Hepatocyte (in vitro differentiated cells): ENCODE data around the gene WNT1. TPM values are rescaled to one million over a fixed set of nuclear protein-coding genes. Genes with fewer than 3 reads are reported as not detected.

ENCODE experiments used
- DNase-seq: peaks from one replicate; pipeline ENCODE4 v3.0.0-alpha.2; 2016; ENCODE audit warnings: low spot score
- H2AFZ ChIP-seq: fragments of 200-600 bp; sonication (generic); 2 replicates; pipeline ENCODE4 v1.6.0; 2016; ENCODE audit warnings: antibody characterized with exemption, mild to moderate bottlenecking
- H3K27ac ChIP-seq: fragments of 200-600 bp; sonication (generic); 2 replicates; pipeline ENCODE4 v1.5.1; 2016; ENCODE audit warnings: mild to moderate bottlenecking
- H3K27me3 ChIP-seq: fragments of 200-600 bp; sonication (generic); 2 replicates; pipeline ENCODE4 v1.6.1; 2016
- H3K36me3 ChIP-seq: fragments of 200-600 bp; sonication (generic); replicated peaks from 2 replicates; pipeline ENCODE4 v1.5.1; 2016; ENCODE audit warnings: low read depth; ENCODE audit not compliant: insufficient read depth
- H3K4me1 ChIP-seq: fragments of 200-600 bp; sonication (generic); 2 replicates; pipeline ENCODE4 v1.5.1; 2016; ENCODE audit warnings: mild to moderate bottlenecking, moderate library complexity; ENCODE audit not compliant: insufficient read depth
- H3K4me2 ChIP-seq: fragments of 200-600 bp; sonication (generic); 2 replicates; pipeline ENCODE4 v1.6.0; 2016
- H3K4me3 ChIP-seq: fragments of 200-600 bp; sonication (generic); 2 replicates; pipeline ENCODE4 v1.5.1; 2016; ENCODE audit warnings: mild to moderate bottlenecking
- H3K79me2 ChIP-seq: fragments of 200-600 bp; sonication (generic); 2 replicates; pipeline ENCODE4 v1.6.0; 2017; ENCODE audit warnings: mild to moderate bottlenecking
- H3K9me2 ChIP-seq: fragments of 200-600 bp; sonication (generic); replicated peaks from 2 replicates; pipeline ENCODE4 v1.6.0; 2017; ENCODE audit warnings: mild to moderate bottlenecking; ENCODE audit not compliant: insufficient read depth
- H3K9me3 ChIP-seq: fragments of 200-600 bp; sonication (generic); 2 replicates; pipeline ENCODE4 v1.5.1; 2016; ENCODE audit warnings: low read depth, mild to moderate bottlenecking
- H4K20me1 ChIP-seq: fragments of 200-600 bp; sonication (generic); 2 replicates; pipeline ENCODE4 v1.6.0; 2016; ENCODE audit warnings: mild to moderate bottlenecking; ENCODE audit not compliant: insufficient read depth, poor library complexity, severe bottlenecking
- CTCF ChIP-seq: fragments of 200-600 bp; sonication (generic); IDR thresholded peaks from 2 replicates; pipeline ENCODE4 v1.5.1; 2016; ENCODE audit warnings: antibody characterized with exemption, mild to moderate bottlenecking; ENCODE audit not compliant: poor library complexity
- EZH2 ChIP-seq: fragments of 200-600 bp; sonication (generic); IDR thresholded peaks from 2 replicates; pipeline ENCODE4 v1.6.1; 2016; ENCODE audit warnings: antibody characterized with exemption, mild to moderate bottlenecking, borderline replicate concordance
- EZH2phosphoT487 ChIP-seq: fragments of 200-600 bp; sonication (generic); IDR thresholded peaks from one replicate; pipeline ENCODE4 v1.6.1; 2018; ENCODE audit warnings: antibody characterized with exemption, mild to moderate bottlenecking, low read depth, moderate library complexity; ENCODE audit not compliant: unreplicated experiment, severe bottlenecking
- WGBS: methylation state at CpG from one replicate; pipeline ENCODE4 v1.1.6; 2016; ENCODE audit warnings: low lambda C conversion rate; ENCODE audit errors: missing lambda C conversion rate; 5-methylcytosine and 5-hydroxymethylcytosine counted together
- polyA plus RNA-seq: library from polyadenylated mRNA; unstranded; fragments of >200 nt; fragmentation: Nextera tagmentation; extraction: Ambion mirVana; gene quantifications from 2 replicates; pipeline ENCODE4 v1.2.1, GENCODE V29; 2016
- total RNA-seq: library from RNA; depleted of rRNA; stranded (reverse); fragments of >200 nt; gene quantifications from 2 replicates; pipeline ENCODE4 v1.2.3, GENCODE V29; 2014

The WNT1 gene
- total and polyA plus RNA-seq, 2 experiments from 2014 or later, result not detected

DNA sequence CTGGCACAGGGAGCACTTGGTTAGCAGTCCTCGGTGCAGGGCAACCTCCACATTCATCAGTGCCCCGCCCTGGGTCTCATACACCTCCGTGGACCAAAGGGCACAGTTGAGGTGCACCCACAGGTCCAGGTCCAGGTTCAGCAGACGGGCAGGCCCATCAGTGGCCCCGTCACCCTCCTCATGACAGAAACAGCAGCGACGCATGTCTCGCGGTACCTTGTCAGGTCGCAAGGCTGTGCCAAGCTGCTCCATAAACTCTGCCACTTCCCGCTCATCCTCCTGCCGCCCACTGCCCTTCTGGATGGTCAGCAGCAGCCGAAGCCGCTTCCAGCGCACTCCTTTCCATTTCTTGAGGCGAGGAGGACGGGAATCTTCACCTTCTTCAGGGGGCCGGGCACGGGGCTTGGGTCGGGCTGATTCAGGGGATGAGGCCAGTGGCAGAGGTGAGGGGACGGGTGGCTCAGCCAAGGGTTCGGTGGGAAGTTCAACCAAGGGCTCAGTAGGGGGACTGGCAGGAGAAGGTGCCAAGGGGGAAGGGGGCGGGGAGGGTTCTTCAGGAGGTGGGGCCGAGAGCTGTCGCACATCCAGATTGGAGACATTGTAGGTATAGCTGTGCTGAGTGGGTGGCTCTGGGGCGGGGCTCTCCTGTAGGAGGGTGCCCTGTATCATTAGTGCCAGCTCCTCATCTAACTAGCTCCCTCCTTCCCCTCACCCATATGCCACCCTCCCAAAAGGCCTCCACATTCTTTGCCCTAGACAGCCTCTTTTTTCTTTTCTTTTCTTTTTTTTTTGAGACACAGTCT, 48.8 kb downstream of the WNT1 start:
- TF ChIP-seq CTCF (no peak), EZH2phosphoT487 (no peak), EZH2 (no peak)
- Histone ChIP-seq H3K27me3 (no peaks in the 10 kb centered on the region), H3K36me3 (no peaks in the 10 kb centered on the region), H3K4me1 (no peaks in the 10 kb centered on the region), H4K20me1 (no peaks in the 10 kb centered on the region), H3K9me2 (no peaks in the 10 kb centered on the region), H3K4me3 (no peak overlapping the region), H3K4me2 (no peak overlapping the region), H3K27ac (no peak overlapping the region), H2AFZ (no peak overlapping the region), H3K9me3 (no peaks in the 10 kb centered on the region), H3K79me2 (no peaks in the 10 kb centered on the region)
- DNase-seq, result no peak
- WGBS, result 96% methylated on average over 22 of the region's 26 CpGs

- no peak overlapping the region for H3K27ac ChIP-seq
- H4K20me1 ChIP-seq, result no peaks in the 10 kb centered on the region
- no peak overlapping the region for H2AFZ ChIP-seq
- no peaks in the 10 kb centered on the region for H3K9me3 ChIP-seq
- no peak overlapping the region for H3K4me2 ChIP-seq
- H3K4me1 ChIP-seq, result no peaks in the 10 kb centered on the region
- H3K4me3 ChIP-seq, result no peak overlapping the region
- H3K36me3 ChIP-seq, result no peaks in the 10 kb centered on the region
- no peak for TF ChIP-seq CTCF
- no peak for TF ChIP-seq EZH2
- no peak for TF ChIP-seq EZH2phosphoT487
- no peaks in the 10 kb centered on the region for H3K9me2 ChIP-seq
- H3K27me3 ChIP-seq, result no peaks in the 10 kb centered on the region
- no peaks in the 10 kb centered on the region for H3K79me2 ChIP-seq
- whole genome bisulfite sequencing, result 95% methylated on average over 9 of the region's 9 CpGs
- DNase-seq, result no peak
Measured at GRCh38 chr12:49027846-49028555, 49.9 kb downstream of the WNT1 start.

DNA sequence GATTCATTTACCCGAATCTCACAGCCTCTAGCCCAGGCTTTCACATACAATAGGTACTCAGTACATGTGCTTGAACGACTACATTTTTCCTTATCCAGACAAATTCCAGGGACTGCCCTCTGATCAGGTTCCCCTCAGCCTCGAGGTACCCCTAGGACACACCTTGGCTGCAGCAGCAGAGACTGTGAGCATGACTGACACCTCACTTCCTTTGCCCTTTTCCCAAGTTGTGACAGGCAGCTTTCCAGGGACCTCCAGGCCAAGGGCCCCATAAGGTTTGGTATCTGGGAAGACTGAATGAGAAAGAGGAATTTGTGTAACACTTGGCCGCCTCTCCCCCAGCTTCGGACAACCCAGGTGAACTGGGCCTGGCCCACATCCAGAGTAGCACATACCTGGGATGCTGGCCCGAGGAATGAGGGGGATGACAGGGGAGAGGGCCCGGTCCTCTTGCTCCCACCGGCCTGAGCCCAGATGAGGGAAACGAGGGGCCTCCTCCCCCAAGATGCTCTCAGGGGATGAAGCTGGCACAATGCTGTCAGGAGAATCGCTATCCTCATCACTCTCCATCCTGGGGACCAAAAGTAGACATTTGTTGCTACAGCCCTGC, 50.6 kb downstream of the WNT1 start:
- DNase-seq, result no peak
- no peaks in the 10 kb centered on the region for H4K20me1 ChIP-seq
- no peak overlapping the region for H3K27ac ChIP-seq
- no peak overlapping the region for H2AFZ ChIP-seq
- no peaks in the 10 kb centered on the region for H3K79me2 ChIP-seq
- H3K4me3 ChIP-seq, result no peak overlapping the region
- H3K4me1 ChIP-seq, result no peaks in the 10 kb centered on the region
- H3K9me2 ChIP-seq, result no peaks in the 10 kb centered on the region
- no peaks in the 10 kb centered on the region for H3K36me3 ChIP-seq
- WGBS, result 97% methylated on average over 10 of the region's 10 CpGs
- no peaks in the 10 kb centered on the region for H3K9me3 ChIP-seq
- no peak for TF ChIP-seq EZH2
- no peak for TF ChIP-seq CTCF
- TF ChIP-seq EZH2phosphoT487, result no peak
- no peaks in the 10 kb centered on the region for H3K27me3 ChIP-seq
- no peak overlapping the region for H3K4me2 ChIP-seq
